CD14-positive monocyte (primary cell): ENCODE measurements around the gene CHRNA4. TPM values are rescaled to one million over a fixed set of nuclear protein-coding genes. Genes with fewer than 3 reads are reported as not detected.

ENCODE experiments used
- DNase-seq, 3 donors: peaks; one replicate each; pipeline ENCODE4 v3.0.0-alpha.2; 2011 to 2022
- H2AFZ ChIP-seq: 2 replicates; pipeline ENCODE4 v1.6.0; 2012; ENCODE audit warnings: mild to moderate bottlenecking, low read depth, low read length, inconsistent platforms; ENCODE audit not compliant: insufficient read depth, poor library complexity, severe bottlenecking
- H3K27ac ChIP-seq, 2 donors: 1 replicate in 1 of 2; 2 replicates in 1 of 2; pipeline ENCODE4 v1.5.1; 2012 to 2013; ENCODE audit warnings: low read length in 2 of 2, control low read depth in 1 of 2, inconsistent platforms in 1 of 2, low read depth in 1 of 2, mild to moderate bottlenecking in 1 of 2
- H3K27me3 ChIP-seq, 2 donors: one replicate each; pipeline versions ENCODE4 v1.6.0 to v1.6.1; 2011 to 2013; ENCODE audit warnings: low read length in 2 of 2; ENCODE audit not compliant: control insufficient read depth in 2 of 2, insufficient read depth in 2 of 2
- H3K36me3 ChIP-seq, 2 donors: replicated peaks in 1 of 2; 1 replicate in 1 of 2; 2 replicates in 1 of 2; pipeline versions ENCODE4 v1.5.1 to v1.6.1; 2012 to 2013; ENCODE audit warnings: low read length in 2 of 2, control low read depth in 1 of 2, inconsistent platforms in 1 of 2, mild to moderate bottlenecking in 1 of 2; ENCODE audit not compliant: insufficient read depth in 2 of 2, control insufficient read depth in 1 of 2
- H3K4me1 ChIP-seq, 2 donors: 1 replicate in 1 of 2; 2 replicates in 1 of 2; pipeline versions ENCODE4 v1.5.1 to v1.6.1; 2012 to 2013; ENCODE audit warnings: low read length in 2 of 2, control low read depth in 1 of 2, inconsistent platforms in 1 of 2, mild to moderate bottlenecking in 1 of 2, moderate library complexity in 1 of 2; ENCODE audit not compliant: insufficient read depth in 2 of 2, control insufficient read depth in 1 of 2
- H3K4me2 ChIP-seq: replicated peaks from 2 replicates; pipeline ENCODE3; 2012; ENCODE audit warnings: low read length, moderate library complexity, mild to moderate bottlenecking; ENCODE audit not compliant: poor library complexity, severe bottlenecking; ENCODE audit errors: extremely low read depth
- H3K4me3 ChIP-seq, 3 experiments: fragments of 200-600 bp in 1 of 3; sonication (generic) in 1 of 3; replicated peaks in 1 of 3; 1 replicate in 2 of 3; 2 replicates in 1 of 3; pipeline ENCODE4 v1.5.1; 2011 to 2013; ENCODE audit warnings: low read length in 3 of 3, mild to moderate bottlenecking in 3 of 3, control low read depth in 2 of 3, low read depth in 2 of 3, inconsistent platforms in 1 of 3, moderate library complexity in 1 of 3
- H3K79me2 ChIP-seq: 2 replicates; pipeline ENCODE4 v1.6.0; 2012; ENCODE audit warnings: mild to moderate bottlenecking, control low read depth, inconsistent platforms, low read length, moderate library complexity; ENCODE audit not compliant: insufficient read depth
- H3K9ac ChIP-seq: 2 replicates; pipeline ENCODE4 v1.6.0; 2017; ENCODE audit warnings: low read length, mild to moderate bottlenecking; ENCODE audit not compliant: insufficient read depth, poor library complexity, severe bottlenecking
- H3K9me3 ChIP-seq, 2 donors: replicated peaks in 1 of 2; 1 replicate in 1 of 2; 2 replicates in 1 of 2; pipeline versions ENCODE4 v1.5.1 to v1.6.1; 2012 to 2013; ENCODE audit warnings: low read length in 2 of 2, control low read depth in 1 of 2; ENCODE audit not compliant: control insufficient read depth in 1 of 2, insufficient read depth in 1 of 2
- H4K20me1 ChIP-seq: 2 replicates; pipeline ENCODE4 v1.6.0; 2012; ENCODE audit warnings: mild to moderate bottlenecking, low read length, control low read depth, moderate library complexity; ENCODE audit not compliant: insufficient read depth
- H3K27ac Mint-ChIP-seq, 7 donors: one replicate each; pipeline ENCODE4 v1.8.0; 2020; ENCODE audit warnings: mild to moderate bottlenecking in 7 of 7, mixed read lengths in 7 of 7, moderate library complexity in 6 of 7, inconsistent platforms in 2 of 7
- H3K27me3 Mint-ChIP-seq, 3 donors: one replicate each; pipeline ENCODE4 v1.8.0; 2021 to 2022; ENCODE audit warnings: low read depth in 3 of 3, mild to moderate bottlenecking in 3 of 3, mixed read lengths in 3 of 3, moderate library complexity in 3 of 3, inconsistent platforms in 1 of 3
- H3K36me3 Mint-ChIP-seq, 2 donors: one replicate each; pipeline ENCODE4 v1.8.0; 2020; ENCODE audit warnings: mixed read lengths in 2 of 2, inconsistent platforms in 1 of 2, mild to moderate bottlenecking in 1 of 2
- H3K4me1 Mint-ChIP-seq: one replicate; pipeline ENCODE4 v1.8.0; 2020; ENCODE audit warnings: mild to moderate bottlenecking, mixed read lengths
- H3K4me3 Mint-ChIP-seq, 2 donors: one replicate each; pipeline ENCODE4 v1.8.0; 2020; ENCODE audit warnings: mild to moderate bottlenecking in 2 of 2, mixed read lengths in 2 of 2, moderate library complexity in 1 of 2
- H3K9me3 Mint-ChIP-seq, 7 donors: one replicate each; pipeline ENCODE4 v1.8.0; 2020 to 2022; ENCODE audit warnings: mixed read lengths in 7 of 7, mild to moderate bottlenecking in 6 of 7, moderate library complexity in 6 of 7, inconsistent platforms in 2 of 7
- WGBS: methylation state at CpG from one replicate; pipeline ENCODE4 v1.1.5; 2013; ENCODE audit warnings: missing lambda C conversion rate; ENCODE audit not compliant: insufficient coverage; 5-methylcytosine and 5-hydroxymethylcytosine counted together
- intact Hi-C, 2 donors: fragments of 100-400 bp; cut with micrococcal nuclease; formaldehyde crosslinking; loops; one replicate each; pipeline versions ENCODE4 v1.15.0 to v1.15.1; 2023
- polyA plus RNA-seq, 3 donors: library from polyadenylated mRNA; depleted of rRNA in 1 of 3; unstranded in 2 of 3; stranded (reverse) in 1 of 3; fragments of 300-500 nt in 2 of 3; fragments of >200 nt in 1 of 3; fragmentation: Illumina TruSeq in 2 of 3; gene quantifications; 1 replicate in 2 of 3; 2 replicates in 1 of 3; pipeline ENCODE4 v1.2.3, GENCODE V29; 2012 to 2021
- TF ChIP-seq, protein P1 (sequence below): fragments of 200-600 bp; IDR thresholded peaks from one replicate; pipeline ENCODE4 v1.8.0; 2022; ENCODE audit warnings: antibody characterized with exemption, mild to moderate bottlenecking

The CHRNA4 gene
- polyA plus RNA-seq, 3 donors = not detected

DNA sequence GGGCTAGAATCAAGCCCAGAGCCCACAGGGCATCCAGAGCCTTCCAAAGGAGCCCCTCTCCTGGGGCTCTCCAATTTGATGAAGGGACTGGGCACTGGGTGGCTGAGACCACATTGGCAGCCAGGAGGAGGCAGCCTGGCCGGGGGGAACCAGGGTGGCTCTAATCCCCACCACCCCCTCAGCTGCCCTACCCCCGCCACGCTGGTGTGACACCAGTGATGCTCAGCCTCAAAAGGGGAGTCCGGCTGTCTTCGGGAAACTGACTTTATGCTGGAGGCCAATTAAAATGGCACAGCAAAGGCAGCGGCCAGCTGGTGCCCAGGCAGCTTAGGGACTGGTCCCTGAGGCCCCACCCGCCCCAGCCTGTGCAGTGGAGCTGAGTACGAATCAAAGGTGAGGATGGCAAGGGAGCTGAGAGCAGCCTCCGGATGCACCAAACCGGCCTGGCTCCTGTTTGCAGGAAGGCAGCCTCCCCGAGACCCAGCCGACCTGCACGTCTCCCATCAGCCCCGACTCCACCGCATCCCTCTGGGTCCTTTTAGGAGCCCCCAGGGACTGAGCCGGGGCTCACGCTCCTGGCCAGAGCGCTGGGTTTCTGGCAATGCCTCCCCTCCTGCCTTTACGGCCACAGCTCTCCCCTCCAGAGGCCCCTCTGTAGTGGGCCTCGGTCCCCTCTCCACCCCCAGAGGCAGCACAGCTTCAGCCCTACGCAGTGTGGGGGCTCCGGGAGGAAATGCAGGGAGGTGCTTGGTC, 28.5 kb downstream of the CHRNA4 start:
- H3K27ac ChIP-seq = no peak overlapping the region
- no peak overlapping the region for H3K4me3 Mint-ChIP-seq
- H3K27me3 Mint-ChIP-seq = peaks cover 4 to 8% (median 6%) of the 10 kb centered on the region in 3 donors
- H3K9ac ChIP-seq = no peak overlapping the region
- TF ChIP-seq, protein P1, sequence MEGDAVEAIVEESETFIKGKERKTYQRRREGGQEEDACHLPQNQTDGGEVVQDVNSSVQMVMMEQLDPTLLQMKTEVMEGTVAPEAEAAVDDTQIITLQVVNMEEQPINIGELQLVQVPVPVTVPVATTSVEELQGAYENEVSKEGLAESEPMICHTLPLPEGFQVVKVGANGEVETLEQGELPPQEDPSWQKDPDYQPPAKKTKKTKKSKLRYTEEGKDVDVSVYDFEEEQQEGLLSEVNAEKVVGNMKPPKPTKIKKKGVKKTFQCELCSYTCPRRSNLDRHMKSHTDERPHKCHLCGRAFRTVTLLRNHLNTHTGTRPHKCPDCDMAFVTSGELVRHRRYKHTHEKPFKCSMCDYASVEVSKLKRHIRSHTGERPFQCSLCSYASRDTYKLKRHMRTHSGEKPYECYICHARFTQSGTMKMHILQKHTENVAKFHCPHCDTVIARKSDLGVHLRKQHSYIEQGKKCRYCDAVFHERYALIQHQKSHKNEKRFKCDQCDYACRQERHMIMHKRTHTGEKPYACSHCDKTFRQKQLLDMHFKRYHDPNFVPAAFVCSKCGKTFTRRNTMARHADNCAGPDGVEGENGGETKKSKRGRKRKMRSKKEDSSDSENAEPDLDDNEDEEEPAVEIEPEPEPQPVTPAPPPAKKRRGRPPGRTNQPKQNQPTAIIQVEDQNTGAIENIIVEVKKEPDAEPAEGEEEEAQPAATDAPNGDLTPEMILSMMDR = no peak
- no peaks in the 10 kb centered on the region for H3K36me3 ChIP-seq
- no peak overlapping the region for H3K27ac Mint-ChIP-seq
- no peak overlapping the region for H3K4me3 ChIP-seq
- H3K9me3 ChIP-seq = peaks cover 0 to 15% of the 10 kb centered on the region in 2 donors
- H3K4me2 ChIP-seq = no peak overlapping the region
- no peak overlapping the region for H2AFZ ChIP-seq
- H3K36me3 Mint-ChIP-seq = no peaks in the 10 kb centered on the region
- no peaks in the 10 kb centered on the region for H3K4me1 Mint-ChIP-seq
- no peak for DNase-seq
- H3K4me1 ChIP-seq = no peaks in the 10 kb centered on the region
- no peaks in the 10 kb centered on the region for H4K20me1 ChIP-seq
- intact Hi-C loops = no loop called here
- WGBS = 94% methylated on average over 16 of the region's 22 CpGs
- peaks cover 10 to 19% (median 12%) of the 10 kb centered on the region in 7 donors for H3K9me3 Mint-ChIP-seq
- no peaks in the 10 kb centered on the region for H3K79me2 ChIP-seq
- no peaks in the 10 kb centered on the region for H3K27me3 ChIP-seq

DNA sequence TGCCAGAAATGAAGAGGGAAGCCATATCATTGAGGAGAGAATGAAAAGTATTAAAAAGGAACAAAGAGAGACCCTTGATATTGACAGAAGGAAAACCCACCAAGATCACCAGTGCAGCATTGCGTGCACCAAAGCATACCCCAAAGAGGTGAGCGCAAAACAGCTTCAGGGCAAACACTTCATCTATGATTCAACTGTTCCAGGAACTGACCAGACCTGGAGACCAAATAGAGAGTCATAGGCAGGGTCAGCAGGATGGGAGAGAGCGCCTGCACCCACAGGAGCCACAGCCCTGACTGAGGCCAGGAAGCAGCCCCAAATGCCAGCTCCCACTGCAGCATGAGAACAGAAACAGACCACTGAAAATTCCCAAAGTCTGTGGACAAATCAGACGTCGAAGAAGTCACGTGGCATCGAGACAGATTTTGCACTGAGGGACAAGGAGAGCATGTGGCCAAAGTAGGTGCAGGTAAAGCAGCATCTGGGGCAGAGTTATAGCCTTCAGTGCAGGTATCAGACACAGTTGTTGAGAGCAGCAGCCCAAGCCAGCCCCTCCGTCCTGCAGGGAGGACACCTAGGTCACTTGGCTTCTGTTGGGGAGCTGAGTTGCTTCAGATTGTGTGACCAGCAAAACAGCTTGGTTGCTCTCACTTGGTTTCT, 29.3 kb downstream of the CHRNA4 start:
- no peak overlapping the region for H3K27ac Mint-ChIP-seq
- Histone ChIP-seq H3K4me3 (no peak overlapping the region), H3K4me1 (no peaks in the 10 kb centered on the region), H2AFZ (no peak overlapping the region), H4K20me1 (no peaks in the 10 kb centered on the region), H3K9ac (no peak overlapping the region), H3K36me3 (no peaks in the 10 kb centered on the region), H3K27me3 (no peaks in the 10 kb centered on the region), H3K9me3 (peaks cover 4 to 19% of the 10 kb centered on the region in 2 donors), H3K4me2 (no peak overlapping the region), H3K27ac (no peak overlapping the region), H3K79me2 (no peaks in the 10 kb centered on the region)
- DNase-seq = no peak
- H3K4me1 Mint-ChIP-seq = peaks cover 3% of the 10 kb centered on the region
- no peak overlapping the region for H3K4me3 Mint-ChIP-seq
- peaks cover 14 to 23% (median 15%) of the 10 kb centered on the region in 7 donors for H3K9me3 Mint-ChIP-seq
- H3K27me3 Mint-ChIP-seq = peaks cover 4 to 7% (median 4%) of the 10 kb centered on the region in 3 donors
- TF ChIP-seq, protein P1 = no peak
- WGBS = 93% methylated on average over 7 of the region's 8 CpGs
- no peaks in the 10 kb centered on the region for H3K36me3 Mint-ChIP-seq
- intact Hi-C loops = no loop called here
